Measurements from ENCODE around the gene LRP5.

The LRP5 gene

GRCh38 chr11:68309621-68310185 is 2.7 kb upstream of the LRP5 start:
- no peak for DNase-seq

GRCh38 chr11:68311160-68312116 is 953 bp upstream of the LRP5 start:
- DNase-seq = no peak

- peak; percentile 26 for DNase-seq
Measured at GRCh38 chr11:68312780-68313573, 586 bp downstream of the LRP5 start.

GRCh38 chr11:68313574-68314202 is 1.3 kb downstream of the LRP5 start:
- DNase-seq = no peak

GRCh38 chr11:68314203-68315170 is 2.1 kb downstream of the LRP5 start:
- no peak for DNase-seq

GRCh38 chr11:68315171-68315920 is 3.0 kb downstream of the LRP5 start:
- no peak for DNase-seq

GRCh38 chr11:68317147-68317785 is 4.9 kb downstream of the LRP5 start:
- DNase-seq = no peak

GRCh38 chr11:68321293-68322051 is 9.1 kb downstream of the LRP5 start:
- DNase-seq = no peak

GRCh38 chr11:68322052-68322430 is 9.7 kb downstream of the LRP5 start:
- DNase-seq = no peak

GRCh38 chr11:68324241-68324640 is 11.8 kb downstream of the LRP5 start:
- no peak for DNase-seq

- DNase-seq = no peak
Measured at GRCh38 chr11:68324695-68325094, 12.3 kb downstream of the LRP5 start.

- DNase-seq = no peak
Measured at GRCh38 chr11:68325183-68325906, 13.0 kb downstream of the LRP5 start.

- DNase-seq = no peak
Measured at GRCh38 chr11:68325907-68326220, 13.5 kb downstream of the LRP5 start.

- no peak for DNase-seq
Measured at GRCh38 chr11:68326334-68327215, 14.2 kb downstream of the LRP5 start.

GRCh38 chr11:68327586-68328370 is 15.4 kb downstream of the LRP5 start:
- DNase-seq = no peak

- DNase-seq = peak; percentile 23
Measured at GRCh38 chr11:68328374-68329091, 16.1 kb downstream of the LRP5 start.

- no peak for DNase-seq
Measured at GRCh38 chr11:68329536-68329935, 17.1 kb downstream of the LRP5 start.

Measured in stimulated activated CD4-positive, alpha-beta T cell treated with anti-CD3 and anti-CD28 coated beads, Interleukin-4, amount 100 ng/mL, for 1 hour (primary cell).